A549 (cell line): ENCODE data around the gene LTBP4. TPM values are rescaled to one million over a fixed set of nuclear protein-coding genes. Genes with fewer than 3 reads are reported as not detected.
A peak's percentile ranks its signal among the peaks of the same experiment; 100 is the strongest.
"Not testable (repeated sequence)": the region's sequence is repeated elsewhere in the genome, so short reads cannot be mapped to it uniquely, and the experiment has no call there.

Source experiments
- ATAC-seq, 2 experiments: fragments of 200-7000 bp in 1 of 2; fragments of >200 bp in 1 of 2; cut with Nextera tagmentation in 1 of 2; cut with Tn5 transposase in 1 of 2; 3 replicates each; pipeline versions ENCODE4 v1.8.0 to v1.9.1; 2018 to 2020; ENCODE audit warnings: mild to moderate bottlenecking in 1 of 2, moderate library complexity in 1 of 2
- CTCF ChIA-PET: fragments of 300-600 bp; sonication (Branson Sonifier 250); formaldehyde crosslinking; extraction: SDS; loops from one replicate; lab custom pipeline; 2021; ENCODE audit warnings: antibody characterized with exemption, inconsistent platforms; lab: Yijun Ruan, JAX
- POLR2A ChIA-PET: fragments of 350-600 bp; formaldehyde crosslinking; extraction: SDS; loops from one replicate; lab custom pipeline; 2021; ENCODE audit warnings: antibody characterized with exemption, inconsistent platforms; lab: Yijun Ruan, JAX
- DNase-seq, 2 experiments: peaks; one replicate each; pipeline versions ENCODE4 v3.0.0 to v3.0.0-alpha.2; 2011 to 2016; ENCODE audit warnings: low read depth in 1 of 2, low spot score in 1 of 2
- FAIRE-seq: peaks from 2 replicates; lab custom pipeline; 2011; peaks lifted over from hg19 to GRCh38; lab: Jason Lieb, UNC
- H3K27ac ChIP-seq, 2 experiments: fragments of >200 bp; sonication (Bioruptor Twin); formaldehyde crosslinking; 3 replicates each; pipeline ENCODE4 v1.5.1; 2016 to 2017
- H3K4me1 ChIP-seq: fragments of >200 bp; sonication (Bioruptor Twin); formaldehyde crosslinking; 3 replicates; pipeline ENCODE4 v1.6.1; 2016
- H3K4me2 ChIP-seq: fragments of >200 bp; sonication (Bioruptor Twin); formaldehyde crosslinking; 3 replicates; pipeline ENCODE4 v1.6.1; 2016
- H3K4me3 ChIP-seq: fragments of >200 bp; sonication (Bioruptor Twin); formaldehyde crosslinking; 3 replicates; pipeline ENCODE4 v1.5.1; 2016
- H3K9me3 ChIP-seq: fragments of >200 bp; sonication (Bioruptor Twin); formaldehyde crosslinking; 3 replicates; pipeline ENCODE4 v1.6.1; 2016
- CEBPB ChIP-seq, 2 experiments: fragments of >200 bp in 1 of 2; sonication (Bioruptor Twin) in 1 of 2; formaldehyde crosslinking in 1 of 2; IDR thresholded peaks; 2 replicates each; pipeline ENCODE4 v1.6.1; 2012 to 2016
- FOSL2 ChIP-seq, 2 experiments: fragments of 450-650 bp in 1 of 2; fragments of >200 bp in 1 of 2; sonication (Bioruptor Twin) in 1 of 2; formaldehyde crosslinking; IDR thresholded peaks; 2 replicates each; pipeline versions ENCODE4 v1.5.0 to v1.6.1; 2016 to 2020; ENCODE audit warnings: mild to moderate bottlenecking in 1 of 2, moderate library complexity in 1 of 2
- GATA3 ChIP-seq: IDR thresholded peaks from 2 replicates; pipeline ENCODE4 v1.6.1; 2012; ENCODE audit warnings: borderline replicate concordance
- JUN ChIP-seq, 2 experiments: fragments of >200 bp; sonication (Bioruptor Twin); formaldehyde crosslinking; IDR thresholded peaks; 2 replicates in 1 of 2; 3 replicates in 1 of 2; pipeline ENCODE4 v1.6.1; 2016 to 2017
- MAFK ChIP-seq: fragments of 450-650 bp; IDR thresholded peaks from 2 replicates; pipeline ENCODE4 v1.6.1; 2014; ENCODE audit not compliant: partially characterized antibody
- POLR2A ChIP-seq: IDR thresholded peaks from 2 replicates; pipeline ENCODE4 v1.6.1; 2012; ENCODE audit warnings: mild to moderate bottlenecking, low read length
- POLR2AphosphoS2 ChIP-seq: conservative IDR thresholded peaks from 2 replicates; pipeline ENCODE4 v1.6.1; 2012; ENCODE audit warnings: low read length, improper control_type of control experiment, inconsistent platforms
- RNF2 ChIP-seq: fragments of 200-600 bp; sonication (generic); IDR thresholded peaks from 2 replicates; pipeline ENCODE4 v1.6.1; 2016; ENCODE audit warnings: low read depth, mild to moderate bottlenecking, antibody characterized with exemption, moderate library complexity, borderline replicate concordance
- SREBF2 ChIP-seq: fragments of 450-650 bp; IDR thresholded peaks from 2 replicates; pipeline ENCODE4 v1.6.1; 2014; ENCODE audit warnings: mild to moderate bottlenecking, moderate library complexity
- TFCP2L1 ChIP-seq: fragments of 250-450 bp; sonication (Bioruptor Pico); IDR thresholded peaks from 2 replicates; pipeline ENCODE4 v1.5.0; 2021; ENCODE audit warnings: mild to moderate bottlenecking
- ZNF302 ChIP-seq: fragments of 250-450 bp; sonication (Bioruptor Pico); IDR thresholded peaks from 2 replicates; pipeline ENCODE4 v1.9.0; 2021; ENCODE audit warnings: inconsistent platforms, mild to moderate bottlenecking, moderate library complexity
- ZSCAN20 ChIP-seq: fragments of 250-450 bp; sonication (Bioruptor Pico); IDR thresholded peaks from 2 replicates; pipeline ENCODE4 v1.8.0; 2022; ENCODE audit warnings: mild to moderate bottlenecking, moderate library complexity
- WGBS: methylation state at CpG from one replicate; pipeline ENCODE4 v1.1.6; 2017; ENCODE audit errors: missing lambda C conversion rate; 5-methylcytosine and 5-hydroxymethylcytosine counted together
- polyA plus RNA-seq, 4 experiments: library from polyadenylated mRNA; depleted of rRNA in 3 of 4; stranded (reverse); fragments of >200 nt; fragmentation: RNase III in 1 of 4; extraction: RNeasy Plus Mini Kit Qiagen cat#74134 plus additional on column Dnase treatment in 1 of 4; gene quantifications; 2 replicates in 3 of 4; 3 replicates in 1 of 4; pipeline ENCODE4 v1.2.3, GENCODE V29; 2011 to 2017
- TF ChIP-seq, protein P1 (sequence below): fragments of 200-600 bp; sonication (generic); IDR thresholded peaks from 2 replicates; pipeline ENCODE4 v1.6.1; 2016; ENCODE audit warnings: antibody characterized with exemption, mild to moderate bottlenecking, moderate library complexity
- TF ChIP-seq, protein P2 (sequence below): fragments of >200 bp; sonication (Bioruptor Twin); formaldehyde crosslinking; IDR thresholded peaks from 3 replicates; pipeline ENCODE4 v1.5.1; 2016

The LTBP4 gene
- polyA plus RNA-seq, 2 of the 4 experiments (the other 2 are of a cell fraction), result 23.1 to 43.2 TPM

DNA sequence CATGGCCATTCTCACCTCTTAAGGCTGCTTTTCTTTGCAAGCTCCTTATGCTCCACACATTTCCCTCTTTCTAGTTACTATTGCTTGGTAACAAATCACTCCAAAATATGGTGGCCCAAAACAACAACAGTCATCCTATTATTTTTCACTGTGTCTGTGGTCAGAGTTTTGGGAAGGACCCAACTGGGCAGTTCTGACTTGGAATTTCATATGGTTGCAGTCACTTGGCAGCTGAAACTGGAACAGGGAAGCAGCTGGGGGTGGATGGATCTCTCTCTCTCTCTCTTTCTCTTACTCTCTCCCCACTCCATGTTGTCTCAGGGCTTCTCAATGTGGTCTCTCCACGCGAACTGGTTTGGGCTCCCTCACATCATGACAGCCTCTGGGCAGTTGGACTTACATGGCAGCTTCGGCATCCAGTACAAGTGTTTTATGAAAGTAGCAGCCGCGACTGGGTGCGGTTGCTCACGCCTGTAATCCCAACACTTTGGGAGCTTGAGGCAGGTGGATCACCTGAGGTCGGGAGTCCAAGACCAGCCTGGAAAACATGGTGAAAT is 49.7 kb downstream of the LTBP4 start (continued):
- TF ChIP-seq GATA3 (no peak), TFCP2L1 (CRISPR knock-in tag) (no peak)
- TF ChIP-seq, protein P1, sequence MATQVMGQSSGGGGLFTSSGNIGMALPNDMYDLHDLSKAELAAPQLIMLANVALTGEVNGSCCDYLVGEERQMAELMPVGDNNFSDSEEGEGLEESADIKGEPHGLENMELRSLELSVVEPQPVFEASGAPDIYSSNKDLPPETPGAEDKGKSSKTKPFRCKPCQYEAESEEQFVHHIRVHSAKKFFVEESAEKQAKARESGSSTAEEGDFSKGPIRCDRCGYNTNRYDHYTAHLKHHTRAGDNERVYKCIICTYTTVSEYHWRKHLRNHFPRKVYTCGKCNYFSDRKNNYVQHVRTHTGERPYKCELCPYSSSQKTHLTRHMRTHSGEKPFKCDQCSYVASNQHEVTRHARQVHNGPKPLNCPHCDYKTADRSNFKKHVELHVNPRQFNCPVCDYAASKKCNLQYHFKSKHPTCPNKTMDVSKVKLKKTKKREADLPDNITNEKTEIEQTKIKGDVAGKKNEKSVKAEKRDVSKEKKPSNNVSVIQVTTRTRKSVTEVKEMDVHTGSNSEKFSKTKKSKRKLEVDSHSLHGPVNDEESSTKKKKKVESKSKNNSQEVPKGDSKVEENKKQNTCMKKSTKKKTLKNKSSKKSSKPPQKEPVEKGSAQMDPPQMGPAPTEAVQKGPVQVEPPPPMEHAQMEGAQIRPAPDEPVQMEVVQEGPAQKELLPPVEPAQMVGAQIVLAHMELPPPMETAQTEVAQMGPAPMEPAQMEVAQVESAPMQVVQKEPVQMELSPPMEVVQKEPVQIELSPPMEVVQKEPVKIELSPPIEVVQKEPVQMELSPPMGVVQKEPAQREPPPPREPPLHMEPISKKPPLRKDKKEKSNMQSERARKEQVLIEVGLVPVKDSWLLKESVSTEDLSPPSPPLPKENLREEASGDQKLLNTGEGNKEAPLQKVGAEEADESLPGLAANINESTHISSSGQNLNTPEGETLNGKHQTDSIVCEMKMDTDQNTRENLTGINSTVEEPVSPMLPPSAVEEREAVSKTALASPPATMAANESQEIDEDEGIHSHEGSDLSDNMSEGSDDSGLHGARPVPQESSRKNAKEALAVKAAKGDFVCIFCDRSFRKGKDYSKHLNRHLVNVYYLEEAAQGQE, result no peak

DNA sequence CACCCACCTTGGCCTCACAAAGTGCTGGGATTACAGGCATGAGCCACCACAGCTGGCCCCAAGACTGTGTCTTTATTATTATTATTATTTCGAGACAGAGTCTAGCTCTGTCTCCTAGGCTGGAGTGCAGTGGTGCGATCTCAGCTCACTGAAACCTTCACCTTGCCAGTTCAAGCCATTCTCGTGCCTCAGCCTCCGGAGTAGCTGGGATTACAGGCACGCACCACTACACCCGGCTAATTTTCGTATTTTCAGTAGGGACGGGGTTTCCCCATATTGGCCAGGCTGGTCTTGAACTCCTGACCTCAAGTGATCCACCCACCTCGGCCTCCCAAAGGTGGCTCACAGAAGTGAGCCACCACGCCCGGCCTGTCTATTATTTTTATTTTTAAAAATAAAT is 51.1 kb downstream of the LTBP4 start:
- DNase-seq, H3K4me3 ChIP-seq, H3K4me2 ChIP-seq, H3K27ac ChIP-seq, POLR2A ChIA-PET, ATAC-seq, FAIRE-seq, H3K4me1 ChIP-seq, H3K9me3 ChIP-seq: not testable (repeated sequence)
- CTCF ChIA-PET, result interaction anchor here (0.9 to 16.6 kb wide), 3 partner anchors 11 to 50 kb away, joined by 3 to 174 read pairs (median 89); no protein-coding TSS in a partner anchor
- 88% methylated on average over 11 of the region's 11 CpGs for WGBS

DNA sequence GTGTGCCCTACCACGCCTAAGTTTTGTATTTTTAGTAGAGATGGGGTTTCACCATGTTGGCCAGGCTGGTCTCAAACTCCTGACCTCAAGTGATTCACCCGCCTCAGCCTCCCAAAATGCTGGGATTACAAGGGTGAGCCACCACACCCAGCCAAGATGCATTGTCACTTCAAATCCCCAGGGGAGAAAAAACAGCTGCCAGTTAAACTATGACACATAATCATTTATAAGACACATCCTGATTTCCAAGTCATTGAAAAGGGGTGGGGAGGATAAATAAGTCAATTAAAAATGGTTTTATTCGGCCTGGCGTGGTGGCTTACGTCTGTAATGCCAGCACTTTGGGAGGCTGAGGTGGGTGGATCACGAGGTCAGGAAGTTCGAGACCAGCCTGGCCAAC is 54.5 kb downstream of the LTBP4 start:
- CTCF ChIA-PET, result interaction anchor here (0.7 to 16.6 kb wide), 11 partner anchors 7 to 569 kb away, joined by 3 to 174 read pairs (median 4); no protein-coding TSS in a partner anchor
- WGBS, result 80% methylated on average over 7 of the region's 7 CpGs
- H3K9me3 ChIP-seq; DNase-seq; H3K27ac ChIP-seq; H3K4me3 ChIP-seq; H3K4me2 ChIP-seq; H3K4me1 ChIP-seq; ATAC-seq; FAIRE-seq; POLR2A ChIA-PET; TF ChIP-seq FOSL2 (IDR thresholded peaks at IDR 0.05): not testable (repeated sequence)
- TF ChIP-seq FOSL2 (CRISPR knock-in tag; IDR thresholded peaks at IDR 0.05), result 0 out of 2 replicates have a peak, but pooled peaks have one; percentile 11

DNA sequence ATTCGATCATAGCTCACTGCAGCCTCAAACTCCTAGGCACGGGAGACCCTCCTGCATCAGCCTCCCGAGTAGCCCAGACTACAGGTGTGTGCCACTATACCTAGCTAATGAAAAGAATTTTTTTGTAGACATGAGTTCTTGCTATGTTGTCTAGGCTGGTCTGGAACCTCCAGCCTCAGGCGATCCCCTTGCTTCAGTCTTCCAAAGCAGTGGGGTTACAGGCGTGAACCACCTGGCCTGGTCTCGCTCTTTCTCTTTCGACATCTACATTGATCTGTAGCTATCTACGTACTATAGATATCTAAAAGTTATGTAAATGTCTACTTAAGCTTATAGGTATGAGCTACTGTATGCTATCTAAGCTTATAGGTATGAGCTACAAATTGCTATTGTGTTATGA is 56.9 kb downstream of the LTBP4 start:
- H3K4me1 ChIP-seq, result 0 out of 3 replicates have a peak, but pooled peaks cover 3% of the 10 kb centered on the region
- FAIRE-seq (no peak), DNase-seq (no peak), ATAC-seq (no peak)
- no peak overlapping the region for H3K27ac ChIP-seq
- no peak overlapping the region for H3K4me3 ChIP-seq
- TF ChIP-seq, protein P2, sequence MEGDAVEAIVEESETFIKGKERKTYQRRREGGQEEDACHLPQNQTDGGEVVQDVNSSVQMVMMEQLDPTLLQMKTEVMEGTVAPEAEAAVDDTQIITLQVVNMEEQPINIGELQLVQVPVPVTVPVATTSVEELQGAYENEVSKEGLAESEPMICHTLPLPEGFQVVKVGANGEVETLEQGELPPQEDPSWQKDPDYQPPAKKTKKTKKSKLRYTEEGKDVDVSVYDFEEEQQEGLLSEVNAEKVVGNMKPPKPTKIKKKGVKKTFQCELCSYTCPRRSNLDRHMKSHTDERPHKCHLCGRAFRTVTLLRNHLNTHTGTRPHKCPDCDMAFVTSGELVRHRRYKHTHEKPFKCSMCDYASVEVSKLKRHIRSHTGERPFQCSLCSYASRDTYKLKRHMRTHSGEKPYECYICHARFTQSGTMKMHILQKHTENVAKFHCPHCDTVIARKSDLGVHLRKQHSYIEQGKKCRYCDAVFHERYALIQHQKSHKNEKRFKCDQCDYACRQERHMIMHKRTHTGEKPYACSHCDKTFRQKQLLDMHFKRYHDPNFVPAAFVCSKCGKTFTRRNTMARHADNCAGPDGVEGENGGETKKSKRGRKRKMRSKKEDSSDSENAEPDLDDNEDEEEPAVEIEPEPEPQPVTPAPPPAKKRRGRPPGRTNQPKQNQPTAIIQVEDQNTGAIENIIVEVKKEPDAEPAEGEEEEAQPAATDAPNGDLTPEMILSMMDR, result no peak
- TF ChIP-seq MAFK, result no peak
- TF ChIP-seq POLR2A, result no peak
- H3K9me3 ChIP-seq, result no peaks in the 10 kb centered on the region
- POLR2A ChIA-PET, result no interaction called here
- CTCF ChIA-PET, result interaction anchor here (0.6 to 16.6 kb wide), 11 partner anchors 15 to 651 kb away, joined by 3 to 174 read pairs (median 7); partner anchors contain the start of gene EGLN2
- WGBS, result 90% methylated on average over 8 of the region's 8 CpGs
- no peak overlapping the region for H3K4me2 ChIP-seq

DNA sequence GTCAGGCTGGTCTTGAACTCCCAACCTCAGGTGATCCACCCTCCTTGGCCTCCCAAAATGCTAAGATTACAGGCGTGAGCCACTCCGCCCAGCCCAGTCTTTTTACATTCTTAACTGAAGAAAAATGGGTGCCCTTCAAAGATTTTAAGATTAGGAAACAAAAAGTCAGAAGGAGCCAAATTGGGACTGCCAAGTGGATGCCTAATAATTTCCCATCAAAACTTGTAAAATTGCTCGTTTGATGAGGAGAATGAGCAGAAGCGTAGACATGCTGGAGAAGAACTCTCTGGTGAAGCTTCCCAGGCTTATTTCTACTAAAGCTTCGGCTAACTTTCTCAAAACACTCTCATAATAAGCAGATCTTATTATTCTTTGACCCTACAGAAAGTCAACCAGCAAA is 57.9 kb downstream of the LTBP4 start:
- no peaks in the 10 kb centered on the region for H3K9me3 ChIP-seq
- no peak overlapping the region for H3K4me3 ChIP-seq
- FAIRE-seq, result no peak
- ChIA-PET POLR2A (interaction anchor here (0.5 kb wide), 1 partner anchor 109 kb away, joined by 3 read pairs; no protein-coding TSS in a partner anchor), CTCF (interaction anchor here (0.9 to 16.6 kb wide), 8 partner anchors 9 to 161 kb away, joined by 3 to 178 read pairs (median 104); partner anchors contain the start of gene EGLN2)
- no peak for TF ChIP-seq ZNF302 (CRISPR knock-in tag)
- TF ChIP-seq ZSCAN20 (CRISPR knock-in tag), result no peak
- TF ChIP-seq RNF2, result no peak
- TF ChIP-seq SREBF2, result no peak
- TF ChIP-seq POLR2AphosphoS2, result no peak
- no peak for TF ChIP-seq JUN (IDR thresholded peaks at IDR 0.05)
- no peak for TF ChIP-seq CEBPB (IDR thresholded peaks at IDR 0.05)
- TF ChIP-seq, protein P1, result no peak
- H3K4me2 ChIP-seq, result no peak overlapping the region
- no peak overlapping the region for H3K27ac ChIP-seq
- 85% methylated on average over 5 of the region's 5 CpGs for WGBS
- H3K4me1 ChIP-seq, result peaks cover 10% of the 10 kb centered on the region
- ATAC-seq, result no peak
- DNase-seq, result no peak
